Spleen (tissue), 7 donors: ENCODE data around the gene CRNKL1.

Source experiments
- CTCF ChIP-seq, 11 experiments: fragments of 200-600 bp in 7 of 11; fragments of 450-650 bp in 4 of 11; sonication (generic) in 4 of 11; IDR thresholded peaks in 8 of 11; conservative IDR thresholded peaks in 3 of 11; 1 replicate in 7 of 11; 2 replicates in 4 of 11; pipeline versions ENCODE4 v1.4.0 to v1.8.0; 2016 to 2021; ENCODE audit warnings: antibody characterized with exemption in 11 of 11, inconsistent platforms in 4 of 11, mild to moderate bottlenecking in 1 of 11
- POLR2A ChIP-seq, 3 donors: fragments of 450-650 bp; IDR thresholded peaks; one replicate each; pipeline ENCODE4 v1.5.1; 2017; ENCODE audit warnings: antibody characterized with exemption in 3 of 3, mild to moderate bottlenecking in 1 of 3
- donor health status: DM: no; HTN: no; CAD: no; lungs with moderate emphysema.
- donor health status: DM: no; HTN: no; CAD: no.
- donor health status: DM: no; HTN: no; CAD: no.

- TF ChIP-seq CTCF (IDR thresholded peaks at IDR 0.05 in 8 of 11, conservative IDR thresholded peaks at IDR 0.05 in 3 of 11) (no peak), POLR2A (IDR thresholded peaks at IDR 0.05) (no peak)
These were observed 34.5 kb downstream of the CRNKL1 start for GRCh38 chr20:20017844-20018185.
